ENCODE measurements around the gene PRR11. TPM values are rescaled to one million over a fixed set of nuclear protein-coding genes. Genes with fewer than 3 reads are reported as not detected.

PRR11 gene
- total and polyA plus RNA-seq, 8 donors, result 3.1 to 43.6 (median 19.0) TPM

DNA sequence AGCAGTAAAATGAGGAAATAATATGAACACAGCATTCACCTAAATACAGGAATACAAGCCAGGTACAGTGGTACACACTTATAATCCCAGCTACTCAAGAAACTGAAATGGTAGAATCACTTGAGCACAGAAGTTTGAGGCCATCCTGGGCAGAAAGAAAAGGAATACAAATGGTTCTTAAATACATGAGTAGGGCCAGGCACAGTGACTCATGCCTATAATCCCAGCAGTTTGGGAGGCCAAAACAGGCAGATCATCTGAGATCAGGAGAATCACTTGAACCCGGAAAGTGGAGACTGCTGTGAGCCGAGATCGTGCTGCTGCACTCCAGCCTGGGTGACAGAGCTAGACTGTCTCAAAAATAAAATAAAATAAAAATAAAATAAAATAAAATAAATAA lies 31.3 kb downstream of the PRR11 start:
- Histone ChIP-seq H3K9me3 (no peaks in the 10 kb centered on the region), H3K27me3 (no peaks in the 10 kb centered on the region), H3K27ac (no peak overlapping the region), H3K36me3 (peaks cover 0 to 5% of the 10 kb centered on the region in 2 donors), H3K4me3 (no peak overlapping the region), H3K4me1 (no peaks in the 10 kb centered on the region)
- TF ChIP-seq, protein P1, sequence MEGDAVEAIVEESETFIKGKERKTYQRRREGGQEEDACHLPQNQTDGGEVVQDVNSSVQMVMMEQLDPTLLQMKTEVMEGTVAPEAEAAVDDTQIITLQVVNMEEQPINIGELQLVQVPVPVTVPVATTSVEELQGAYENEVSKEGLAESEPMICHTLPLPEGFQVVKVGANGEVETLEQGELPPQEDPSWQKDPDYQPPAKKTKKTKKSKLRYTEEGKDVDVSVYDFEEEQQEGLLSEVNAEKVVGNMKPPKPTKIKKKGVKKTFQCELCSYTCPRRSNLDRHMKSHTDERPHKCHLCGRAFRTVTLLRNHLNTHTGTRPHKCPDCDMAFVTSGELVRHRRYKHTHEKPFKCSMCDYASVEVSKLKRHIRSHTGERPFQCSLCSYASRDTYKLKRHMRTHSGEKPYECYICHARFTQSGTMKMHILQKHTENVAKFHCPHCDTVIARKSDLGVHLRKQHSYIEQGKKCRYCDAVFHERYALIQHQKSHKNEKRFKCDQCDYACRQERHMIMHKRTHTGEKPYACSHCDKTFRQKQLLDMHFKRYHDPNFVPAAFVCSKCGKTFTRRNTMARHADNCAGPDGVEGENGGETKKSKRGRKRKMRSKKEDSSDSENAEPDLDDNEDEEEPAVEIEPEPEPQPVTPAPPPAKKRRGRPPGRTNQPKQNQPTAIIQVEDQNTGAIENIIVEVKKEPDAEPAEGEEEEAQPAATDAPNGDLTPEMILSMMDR (IDR thresholded peaks at IDR 0.05), result no peak
- intact Hi-C loops (cut with DNase I), result no loop called here
- no peak for DNase-seq
- no peak for ATAC-seq

DNA sequence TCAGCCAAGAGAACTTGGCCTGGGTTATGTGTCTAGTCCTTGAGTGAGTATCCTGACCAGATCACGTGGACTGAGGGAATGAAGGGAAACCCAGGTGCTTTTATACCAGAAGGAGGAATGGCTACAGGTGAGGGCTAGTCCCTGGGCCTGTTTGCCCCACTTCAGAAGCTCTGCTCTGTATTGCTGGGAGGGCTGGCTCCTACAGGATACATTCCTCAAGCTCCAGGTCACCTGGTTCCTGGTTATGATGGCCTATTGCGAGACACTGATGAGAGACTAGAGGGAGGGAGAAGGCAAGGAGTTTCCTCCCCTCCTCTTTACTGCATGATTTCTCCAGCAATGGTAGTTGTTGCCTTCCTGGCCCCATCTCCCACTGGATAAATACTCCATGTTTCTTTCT lies 35.3 kb downstream of the PRR11 start:
- DNase-seq, result no peak
- Histone ChIP-seq H3K9me3 (no peaks in the 10 kb centered on the region), H3K4me3 (no peak overlapping the region), H3K27me3 (no peaks in the 10 kb centered on the region), H3K36me3 (peaks cover 0 to 5% of the 10 kb centered on the region in 2 donors), H3K27ac (no peak overlapping the region), H3K4me1 (no peaks in the 10 kb centered on the region)
- ATAC-seq, result no peak
- TF ChIP-seq, protein P1 (IDR thresholded peaks at IDR 0.05), result no peak
- intact Hi-C loops (cut with DNase I), result no loop called here

DNA sequence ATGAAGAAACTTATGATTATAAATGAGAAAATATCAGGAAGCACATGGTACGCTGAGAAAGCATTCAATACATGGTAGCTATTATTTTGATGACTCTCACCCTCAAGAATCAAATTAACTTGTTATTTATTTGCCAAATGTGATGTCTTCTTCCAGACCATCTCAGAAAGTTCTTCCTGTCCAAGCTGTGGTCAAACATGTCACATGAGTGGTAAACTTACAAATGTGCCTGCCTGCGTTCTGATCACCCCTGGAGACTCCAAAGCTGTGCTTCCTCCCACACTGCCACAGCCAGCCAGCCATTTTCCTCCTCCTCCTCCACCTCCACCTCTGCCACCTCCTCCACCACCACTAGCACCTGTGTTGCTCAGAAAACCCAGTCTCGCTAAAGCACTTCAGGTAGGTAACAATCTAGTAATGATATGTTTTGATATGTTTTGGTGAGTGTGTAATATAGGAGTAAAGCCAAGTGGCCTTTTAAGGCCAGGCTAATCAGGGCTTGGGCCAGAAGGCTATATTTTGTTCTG lies 37.9 kb downstream of the PRR11 start:
- Histone ChIP-seq H3K9me3 (no peaks in the 10 kb centered on the region), H3K27me3 (no peaks in the 10 kb centered on the region), H3K36me3 (peaks cover 0 to 10% of the 10 kb centered on the region in 2 donors), H3K27ac (no peak overlapping the region), H3K4me1 (no peaks in the 10 kb centered on the region), H3K4me3 (no peak overlapping the region)
- intact Hi-C loops (cut with DNase I), result no loop called here
- TF ChIP-seq, protein P1 (IDR thresholded peaks at IDR 0.05), result no peak
- no peak for ATAC-seq
- DNase-seq, result no peak

DNA sequence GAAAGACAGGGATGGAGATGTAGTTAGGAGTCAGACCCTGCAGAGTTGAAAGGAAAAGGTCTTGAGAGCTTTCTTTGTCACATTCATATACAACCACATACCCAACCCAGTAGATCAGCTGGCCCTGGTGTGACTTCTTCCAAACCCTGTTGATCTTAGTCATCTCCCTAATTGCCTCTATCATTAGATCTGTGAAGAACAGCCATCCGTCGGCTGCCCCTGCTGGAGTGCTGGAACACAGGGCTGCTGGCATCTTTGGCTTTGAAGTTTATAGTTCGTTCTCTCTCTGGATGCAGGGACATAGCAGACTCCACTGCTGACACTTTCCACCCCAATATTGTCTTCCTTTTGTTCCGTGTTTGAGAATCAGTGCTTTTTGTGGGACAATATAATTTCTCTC lies 43.9 kb downstream of the PRR11 start:
- intact Hi-C loops (cut with DNase I), result no loop called here
- no peaks in the 10 kb centered on the region for H3K27me3 ChIP-seq
- no peak overlapping the region for H3K4me3 ChIP-seq
- TF ChIP-seq, protein P1 (IDR thresholded peaks at IDR 0.05), result no peak
- H3K9me3 ChIP-seq, result no peaks in the 10 kb centered on the region
- no peak overlapping the region for H3K27ac ChIP-seq
- peaks cover 0 to 23% of the 10 kb centered on the region in 2 donors for H3K36me3 ChIP-seq
- no peak for DNase-seq
- no peaks in the 10 kb centered on the region for H3K4me1 ChIP-seq
- ATAC-seq, result no peak

DNA sequence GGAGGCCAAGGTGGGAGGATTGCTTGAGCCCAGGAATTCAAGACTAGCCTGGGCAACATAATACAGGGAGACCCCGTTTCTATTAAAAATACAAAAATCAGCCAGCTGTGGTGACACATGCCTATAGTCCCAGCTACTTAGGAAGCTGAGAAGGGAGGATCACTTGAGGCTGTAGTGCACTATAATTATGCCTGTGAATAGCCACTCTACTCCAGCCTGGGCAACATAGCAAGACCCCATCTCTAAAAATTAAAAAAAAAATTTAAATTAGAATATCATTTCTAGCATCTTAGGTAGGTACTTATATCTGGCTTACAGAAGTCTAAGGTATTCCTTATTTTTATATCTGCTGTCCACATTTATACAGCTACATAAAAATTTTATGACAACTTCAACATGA lies 46.8 kb downstream of the PRR11 start:
- Histone ChIP-seq H3K4me1 (no peaks in the 10 kb centered on the region), H3K4me3 (no peak overlapping the region), H3K27ac (no peak overlapping the region), H3K27me3 (no peaks in the 10 kb centered on the region), H3K9me3 (no peaks in the 10 kb centered on the region), H3K36me3 (peaks cover 0 to 23% of the 10 kb centered on the region in 2 donors)
- no peak for DNase-seq
- intact Hi-C loops (cut with DNase I), result no loop called here
- ATAC-seq, result no peak
- TF ChIP-seq, protein P1 (IDR thresholded peaks at IDR 0.05), result no peak
